NCI-H128 (cell line): Measurements from ENCODE around the gene KRTAP12-3.
"Not testable (repeated sequence)": the region's sequence is repeated elsewhere in the genome, so short reads cannot be mapped to it uniquely, and the experiment has no call there.

ENCODE experiments used
- DNase-seq: peaks from one replicate; lab custom pipeline; 2025; ENCODE audit not compliant: unreplicated experiment; lab: John Stamatoyannopoulos, UW

The KRTAP12-3 gene

GRCh38 chr21:44657635-44658540 lies at the start of gene KRTAP12-3:
Gene KRTAP12-3, plus strand, starts transcription at chr21:44657932. Its CDS starts 48 bp downstream, at chr21:44657980.
- no peak for DNase-seq

GRCh38 chr21:44609193-44609592 lies 48.5 kb upstream of the KRTAP12-3 start:
- DNase-seq, result no peak

DNA sequence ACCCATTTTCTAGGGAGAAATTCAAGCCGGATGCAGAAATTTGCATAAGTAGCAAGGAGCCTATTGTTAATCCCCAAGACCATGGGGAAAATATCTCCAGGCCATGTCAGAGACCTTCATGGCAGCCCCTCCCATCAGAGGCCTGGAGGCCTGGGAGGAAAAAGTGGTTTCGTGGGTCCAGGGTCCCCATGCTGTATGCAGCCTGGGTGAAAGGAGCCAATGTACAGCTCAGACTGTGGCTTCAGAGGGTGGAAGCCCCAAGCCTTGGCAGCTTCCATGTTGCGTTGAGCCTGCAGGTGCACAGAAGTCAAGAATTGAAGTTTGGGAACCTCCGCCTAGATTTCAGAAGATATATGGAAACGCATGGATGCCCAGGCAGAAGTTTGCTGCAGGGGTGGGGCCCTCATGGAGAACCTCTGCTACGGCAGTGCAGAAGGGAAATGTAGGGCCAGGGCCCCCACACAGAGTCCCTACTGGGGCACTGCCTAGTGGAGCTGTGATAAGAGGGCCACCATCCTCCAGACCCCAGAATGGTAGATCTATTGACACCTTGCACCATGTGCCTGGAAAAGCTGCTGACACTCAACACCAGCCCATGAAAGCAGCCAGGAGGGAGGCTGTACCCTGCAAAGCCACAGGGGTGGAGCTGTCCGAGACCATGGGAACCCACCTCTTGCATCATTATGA lies 47.4 kb upstream of the KRTAP12-3 start:
- not testable (repeated sequence) for DNase-seq

- no peak for DNase-seq
Observed at GRCh38 chr21:44611551-44611950, 46.2 kb upstream of the KRTAP12-3 start.

GRCh38 chr21:44612029-44612486 lies 45.7 kb upstream of the KRTAP12-3 start, which contains the start of gene KRTAP10-8:
Gene KRTAP10-8, plus strand, starts transcription at chr21:44612079. Its CDS starts 22 bp downstream, at chr21:44612101.
- DNase-seq, result no peak

GRCh38 chr21:44612669-44613229 lies 45.0 kb upstream of the KRTAP12-3 start:
- DNase-seq, result no peak

GRCh38 chr21:44613386-44614155 lies 44.2 kb upstream of the KRTAP12-3 start:
- no peak for DNase-seq

- DNase-seq, result no peak
Observed at GRCh38 chr21:44614161-44614631, 43.5 kb upstream of the KRTAP12-3 start.

- no peak for DNase-seq
Observed at GRCh38 chr21:44614961-44615391, 42.8 kb upstream of the KRTAP12-3 start.

DNA sequence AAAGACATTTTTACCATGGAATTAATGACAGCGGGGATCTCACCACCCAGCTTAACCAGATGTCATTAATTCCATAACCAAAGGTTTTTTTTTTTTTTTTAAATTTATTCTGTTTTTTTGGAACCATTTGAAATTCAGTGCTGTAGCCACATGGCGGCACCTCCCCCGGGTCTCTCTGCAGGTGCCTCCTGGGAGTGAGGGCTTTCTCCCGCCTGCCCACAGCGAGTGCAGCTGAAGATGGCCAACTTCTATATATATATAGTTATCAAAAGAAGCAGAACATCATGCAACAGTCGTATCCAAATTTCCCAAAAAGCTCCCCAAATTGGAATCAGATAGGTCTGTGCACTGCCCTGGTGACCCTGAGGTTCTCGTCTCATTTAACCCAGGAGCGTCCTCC lies 42.3 kb upstream of the KRTAP12-3 start:
- no peak for DNase-seq

DNA sequence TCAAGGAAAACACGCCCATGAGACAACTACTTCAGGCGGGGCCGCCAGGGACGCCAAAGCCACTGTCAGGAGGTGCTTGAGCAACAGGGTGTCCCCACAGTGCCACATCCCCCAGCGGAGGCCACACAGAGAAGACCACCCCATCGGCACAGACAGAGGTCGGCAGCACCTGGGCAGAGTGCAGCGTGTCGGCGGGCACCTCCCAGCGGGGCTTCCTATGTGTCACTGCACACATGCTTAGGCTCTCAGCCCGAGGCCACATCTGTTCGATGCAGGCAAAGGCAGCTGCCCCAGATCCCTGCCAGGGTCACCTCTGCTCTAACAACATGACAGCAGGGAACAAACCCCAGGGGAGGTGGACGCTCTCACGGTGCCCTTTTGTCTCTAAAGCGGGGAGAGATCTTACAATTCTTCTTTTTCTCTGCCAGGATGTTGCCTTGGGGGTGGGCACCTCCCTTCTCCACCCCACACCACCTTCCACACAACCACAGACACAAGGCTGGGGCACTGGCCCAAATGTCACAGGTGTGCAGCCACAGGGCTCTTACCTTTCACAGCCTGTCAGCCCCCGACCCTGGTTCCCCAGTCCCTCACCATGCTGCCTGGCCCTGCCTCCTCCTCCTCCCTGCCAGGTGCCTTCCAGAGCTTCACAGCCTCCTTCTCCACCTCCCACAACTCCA lies 41.7 kb upstream of the KRTAP12-3 start:
- no peak for DNase-seq

- no peak for DNase-seq
Observed at GRCh38 chr21:44616591-44616926, 41.2 kb upstream of the KRTAP12-3 start.

GRCh38 chr21:44617071-44617501 lies 40.6 kb upstream of the KRTAP12-3 start:
- no peak for DNase-seq

DNA sequence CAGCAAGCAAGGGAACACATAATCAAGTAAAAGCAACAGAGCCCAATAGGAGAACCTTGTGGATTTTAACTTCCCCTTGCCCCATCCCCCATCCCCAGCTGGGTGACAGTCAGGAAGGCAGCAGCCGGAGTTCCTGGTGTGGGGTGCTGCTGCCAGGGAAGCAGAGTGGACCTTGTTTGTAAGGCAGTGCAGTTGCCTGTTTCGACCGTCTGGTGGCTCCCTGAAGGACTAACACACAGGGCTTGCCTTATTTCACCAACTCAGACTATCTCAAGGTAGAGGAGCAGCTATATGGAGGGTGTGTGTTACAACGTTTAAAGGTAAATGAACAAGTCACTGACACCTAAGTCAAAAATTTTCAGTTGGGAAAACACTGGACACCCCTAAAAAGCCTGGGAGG lies 39.2 kb upstream of the KRTAP12-3 start:
- no peak for DNase-seq

GRCh38 chr21:44618909-44619308 lies 38.8 kb upstream of the KRTAP12-3 start:
- no peak for DNase-seq

DNA sequence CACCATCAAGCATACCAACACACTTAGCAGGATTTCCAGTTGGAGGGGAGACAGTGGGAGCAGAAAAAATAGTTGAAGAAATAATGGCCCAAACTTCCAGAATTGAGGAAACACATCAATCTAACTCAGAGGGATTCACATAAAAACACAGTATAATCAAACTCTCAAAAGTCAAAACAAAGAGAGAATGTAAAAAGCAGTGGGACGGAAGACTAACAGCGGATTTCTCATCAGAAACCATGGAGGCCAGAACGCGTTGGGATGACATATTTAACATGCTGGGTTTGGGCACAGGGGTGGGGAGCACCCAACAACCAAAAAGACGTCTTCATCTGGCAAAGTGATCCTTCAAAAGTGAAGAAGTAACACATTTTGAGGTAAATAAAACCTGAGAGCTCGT lies 37.8 kb upstream of the KRTAP12-3 start:
- no peak for DNase-seq

GRCh38 chr21:44623575-44623974 lies 34.2 kb upstream of the KRTAP12-3 start:
- no peak for DNase-seq

GRCh38 chr21:44625756-44626155 lies 32.0 kb upstream of the KRTAP12-3 start:
- no peak for DNase-seq

- DNase-seq, result no peak
Observed at GRCh38 chr21:44626262-44626661, 31.5 kb upstream of the KRTAP12-3 start.

DNA sequence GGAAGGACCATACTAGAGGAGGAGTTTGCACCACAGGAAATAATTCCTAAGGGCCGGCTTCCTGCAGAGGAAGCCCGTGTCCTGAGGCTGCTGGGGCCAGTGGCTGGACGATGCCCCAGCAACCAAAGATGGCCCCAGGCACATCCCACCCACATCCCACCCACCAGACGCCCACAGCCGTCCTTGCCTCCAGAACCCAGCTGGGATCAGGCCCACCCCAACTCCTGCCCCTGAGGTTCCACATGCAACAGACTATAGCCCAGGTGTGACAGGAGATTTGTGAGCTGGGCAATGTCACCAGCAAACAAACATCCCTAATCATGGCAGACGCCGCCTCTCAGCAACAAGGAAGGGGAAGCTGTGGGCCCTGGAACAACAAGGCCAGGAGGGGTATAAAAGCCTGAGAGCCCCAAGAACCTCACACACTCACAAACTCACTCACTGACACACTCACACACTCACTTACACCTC lies 31.0 kb upstream of the KRTAP12-3 start, which contains the start of gene KRTAP10-9:
Gene KRTAP10-9 (plus strand): TSS at position 421 of the 471 bp plus-strand sequence. CDS start 79 bp downstream, outside the sequence.
- DNase-seq, result no peak
